ENCODE measurements around the gene RNF186.

RNF186 gene

GRCh38 chr1:19814681-19815503, at the start of gene RNF186:
RNF186 (minus strand) TSS chr1:19815283; CDS start chr1:19815101, 182 bp downstream.
- DNase-seq (ENCODE audit: low read depth, low spot score), result no peak
- POLR2A ChIA-PET, result no interaction called here
- CTCF ChIA-PET, result interaction anchor here (1.2 to 1.7 kb wide), 2 partner anchors 9 to 111 kb away, joined by 4 to 7 read pairs; no protein-coding TSS in a partner anchor
- TF ChIP-seq CTCF (IDR thresholded peaks at IDR 0.05; ENCODE audit: insufficient read depth, low read length, missing control alignments), result no peak
- H3K4me3 ChIP-seq (ENCODE audit: low read depth, low read length), result no peak within 1 kb of the TSS

GRCh38 chr1:19864570-19865160, 49.6 kb upstream of the RNF186 start:
- DNase-seq (ENCODE audit: low read depth, low spot score), result no peak
- ChIA-PET CTCF (interaction anchor here (1.5 to 7.1 kb wide), 2 partner anchors 16 to 160 kb away, joined by 6 to 77 read pairs; partner anchors contain the start of gene OTUD3), POLR2A (no interaction called here)
- TF ChIP-seq CTCF (IDR thresholded peaks at IDR 0.05; ENCODE audit: insufficient read depth, low read length, missing control alignments), result no peak
- H3K4me3 ChIP-seq (ENCODE audit: low read depth, low read length), result no peak overlapping the region

GRCh38 chr1:19862944-19863343, 47.9 kb upstream of the RNF186 start:
- TF ChIP-seq CTCF (IDR thresholded peaks at IDR 0.05; ENCODE audit: insufficient read depth, low read length, missing control alignments), result no peak
- no peak overlapping the region for H3K4me3 ChIP-seq (ENCODE audit: low read depth, low read length)
- ChIA-PET CTCF (no interaction called here), POLR2A (no interaction called here)
- no peak for DNase-seq (ENCODE audit: low read depth, low spot score)

GRCh38 chr1:19861842-19862530, 46.9 kb upstream of the RNF186 start:
- POLR2A ChIA-PET, result no interaction called here
- CTCF ChIA-PET, result interaction anchor here (0.7 to 1.9 kb wide), 6 partner anchors 10 to 200 kb away, joined by 3 to 11 read pairs (median 4); partner anchors contain the start of gene OTUD3
- no peak overlapping the region for H3K4me3 ChIP-seq (ENCODE audit: low read depth, low read length)
- TF ChIP-seq CTCF (IDR thresholded peaks at IDR 0.05; ENCODE audit: insufficient read depth, low read length, missing control alignments), result no peak
- no peak for DNase-seq (ENCODE audit: low read depth, low spot score)

GRCh38 chr1:19861034-19861433, 46.0 kb upstream of the RNF186 start:
- CTCF ChIA-PET, result interaction anchor here (0.7 to 1.9 kb wide), 5 partner anchors 9 to 146 kb away, joined by 3 to 11 read pairs (median 4); partner anchors contain the start of gene OTUD3
- POLR2A ChIA-PET, result no interaction called here
- H3K4me3 ChIP-seq (ENCODE audit: low read depth, low read length), result no peak overlapping the region
- DNase-seq (ENCODE audit: low read depth, low spot score), result no peak
- no peak for TF ChIP-seq CTCF (IDR thresholded peaks at IDR 0.05; ENCODE audit: insufficient read depth, low read length, missing control alignments)

- POLR2A ChIA-PET, result no interaction called here
- no peak for TF ChIP-seq CTCF (IDR thresholded peaks at IDR 0.05; ENCODE audit: insufficient read depth, low read length, missing control alignments)
- DNase-seq (ENCODE audit: low read depth, low spot score), result no peak
- H3K4me3 ChIP-seq (ENCODE audit: low read depth, low read length), result no peak overlapping the region
- CTCF ChIA-PET, result interaction anchor here (1.2 kb wide), 1 partner anchor 100 kb away, joined by 3 read pairs; no protein-coding TSS in a partner anchor
These were observed 45.3 kb upstream of the RNF186 start for GRCh38 chr1:19860418-19860817.

All from AG04449 (cell line).